GM18519 (cell line): Measurements from ENCODE around the gene PTDSS2.

Experiments used
- ATAC-seq: cut with Tn5 transposase; IDR thresholded peaks from one replicate; pipeline ENCODE4 v1.9.1; 2021; ENCODE audit warnings: mild to moderate bottlenecking, moderate library complexity; ENCODE audit not compliant: unreplicated experiment, low FRiP score

PTDSS2 gene

DNA sequence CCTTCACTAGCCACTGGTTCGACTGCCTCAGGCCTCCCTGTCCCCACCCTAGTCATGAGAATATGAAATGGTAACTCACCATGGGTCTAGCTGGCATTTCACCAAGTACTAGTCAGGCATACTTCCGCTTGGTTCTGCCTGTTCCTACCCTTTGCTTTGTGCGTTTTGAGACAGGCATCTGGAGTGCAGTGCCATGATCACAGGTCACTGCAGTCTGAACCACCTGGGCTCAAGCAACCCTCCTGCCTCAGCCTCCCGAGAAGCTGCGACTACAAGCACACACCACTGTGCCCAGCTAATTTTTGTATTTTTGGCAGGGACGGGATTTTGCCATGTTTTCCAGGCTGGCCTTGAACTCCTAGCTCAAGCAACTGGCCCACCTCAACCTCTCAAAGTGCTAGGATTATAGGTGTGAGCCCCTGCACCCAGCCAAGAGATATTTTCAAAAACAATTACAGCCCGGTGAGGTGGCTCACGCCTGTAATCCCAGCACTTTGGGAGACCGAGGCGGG, 71.2 kb downstream of the PTDSS2 start:
- ATAC-seq, result no peak

DNA sequence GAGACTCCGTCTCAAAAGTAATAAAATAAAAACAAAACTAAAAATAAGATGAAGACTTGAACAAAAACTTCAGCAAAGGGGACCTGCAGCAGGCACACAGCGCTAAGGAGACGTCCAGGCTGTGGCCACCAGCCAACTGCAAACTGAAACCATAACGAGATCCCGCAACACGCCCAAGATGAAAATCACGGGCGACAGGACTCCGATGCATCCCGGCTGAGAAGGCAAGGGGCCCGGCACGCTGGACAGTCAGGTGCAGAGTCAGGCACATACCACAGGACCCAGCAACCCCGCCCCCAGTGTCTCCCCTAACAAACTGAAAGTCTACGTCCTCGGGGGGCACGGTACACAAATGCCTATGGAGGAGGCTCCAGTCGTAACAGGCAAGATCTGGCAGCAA, 76.1 kb downstream of the PTDSS2 start:
- no peak for ATAC-seq

DNA sequence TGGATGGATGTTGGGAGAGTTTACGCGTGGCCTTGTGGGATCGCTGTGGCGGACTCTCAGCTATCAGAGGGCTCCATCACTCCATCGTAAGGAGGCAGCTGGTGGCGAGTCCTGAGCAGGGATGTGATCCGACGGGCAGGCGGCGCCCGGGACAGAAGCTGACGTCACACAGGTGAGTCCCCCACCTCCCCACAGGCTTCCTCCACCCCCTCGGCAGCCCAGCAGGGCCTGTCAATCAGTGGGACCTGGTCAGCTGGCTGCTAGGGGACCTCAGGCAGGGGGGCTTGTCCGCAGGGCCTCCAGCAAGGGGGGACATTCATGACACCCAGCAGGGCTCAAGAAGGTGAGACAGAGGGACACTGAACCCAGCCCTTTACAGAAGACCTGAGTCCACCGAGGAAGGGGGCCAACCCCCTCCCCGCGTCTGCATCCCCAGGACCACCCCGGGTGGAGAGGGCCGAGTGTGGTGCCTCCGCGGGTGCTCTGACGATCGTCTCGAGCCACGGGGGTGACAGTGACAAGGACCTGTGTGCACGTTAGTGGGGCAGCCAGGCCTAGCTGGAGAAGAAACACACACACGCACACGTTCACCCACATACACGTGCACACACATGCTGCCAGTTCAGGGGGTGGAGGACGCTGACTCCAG, 78.2 kb downstream of the PTDSS2 start:
- ATAC-seq, result no peak

DNA sequence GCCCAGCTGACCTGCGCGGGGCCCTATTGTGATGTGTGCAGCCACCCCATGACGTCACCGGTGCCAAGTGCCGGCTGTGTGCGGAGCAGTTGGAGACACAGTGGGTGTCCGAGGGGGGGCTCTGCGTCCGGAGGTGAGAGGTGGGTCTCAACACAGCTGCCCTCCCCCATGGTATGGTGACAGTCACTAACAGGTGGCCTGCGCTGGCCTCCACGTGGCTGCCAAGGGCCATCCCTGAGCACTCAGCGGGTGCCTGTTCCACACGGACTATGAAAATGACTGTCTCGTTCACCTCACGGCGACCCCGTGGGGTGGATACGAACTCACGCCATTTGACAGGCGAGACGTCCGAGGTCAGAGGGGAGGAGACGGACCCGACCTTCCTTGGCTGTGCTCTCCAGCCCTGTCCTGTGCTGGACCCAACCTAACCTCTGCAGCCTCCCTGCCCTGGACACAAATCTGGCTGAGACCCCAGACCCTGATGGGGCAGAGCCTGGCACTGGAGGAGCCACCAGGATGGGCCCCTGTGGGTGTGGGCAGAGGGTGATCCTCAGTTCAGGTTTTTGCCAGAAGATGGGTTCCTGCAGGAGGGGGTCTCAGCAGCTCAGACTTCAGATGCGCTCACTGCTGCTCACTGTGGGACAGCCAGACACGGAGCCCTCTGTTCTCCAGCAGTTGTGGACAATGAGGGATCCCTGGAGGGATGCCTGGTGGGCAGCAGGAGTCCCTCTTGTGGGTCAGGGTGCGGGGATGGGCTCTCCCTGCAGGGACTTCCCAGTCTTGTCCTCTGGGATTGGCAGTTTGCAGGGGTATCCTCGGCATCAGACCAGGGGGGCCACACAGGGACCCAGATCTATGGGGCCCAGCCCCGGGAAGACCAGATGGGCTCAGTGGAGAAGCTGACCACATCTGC, 79.0 kb downstream of the PTDSS2 start:
- ATAC-seq, result no peak

DNA sequence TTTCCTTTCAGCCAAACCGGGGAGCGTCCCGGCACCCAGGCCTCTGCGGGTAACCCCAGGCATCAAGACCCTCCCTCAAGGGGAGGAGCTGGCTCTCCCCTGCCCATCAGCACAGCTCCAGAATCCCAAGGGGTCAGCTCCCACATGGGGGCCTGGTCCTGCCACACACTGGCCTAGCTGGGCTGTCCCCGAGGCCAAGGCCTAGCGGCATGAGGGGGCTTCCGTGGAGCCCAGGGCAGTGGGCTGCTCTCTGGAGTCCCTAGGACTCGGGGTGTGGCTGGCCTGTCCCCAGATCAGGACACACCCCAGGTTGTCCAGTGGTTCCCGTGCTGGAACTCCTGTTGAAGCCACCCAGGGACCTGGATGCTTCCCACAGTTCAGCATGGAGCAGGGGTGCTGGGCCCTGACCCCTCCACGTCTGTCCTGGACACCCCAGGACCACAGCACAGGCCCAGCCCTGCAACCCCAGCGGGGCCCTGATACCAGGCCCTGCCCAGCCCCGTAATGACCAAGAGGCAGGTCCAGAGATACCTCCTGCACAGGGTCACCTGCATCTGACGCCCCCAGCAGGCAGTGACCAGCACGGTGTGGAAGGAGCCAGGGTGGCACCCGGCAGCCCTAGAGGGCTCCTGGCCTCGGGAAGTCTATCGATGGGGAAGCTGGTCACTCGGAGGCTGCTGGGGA, 79.8 kb downstream of the PTDSS2 start:
- no peak for ATAC-seq

DNA sequence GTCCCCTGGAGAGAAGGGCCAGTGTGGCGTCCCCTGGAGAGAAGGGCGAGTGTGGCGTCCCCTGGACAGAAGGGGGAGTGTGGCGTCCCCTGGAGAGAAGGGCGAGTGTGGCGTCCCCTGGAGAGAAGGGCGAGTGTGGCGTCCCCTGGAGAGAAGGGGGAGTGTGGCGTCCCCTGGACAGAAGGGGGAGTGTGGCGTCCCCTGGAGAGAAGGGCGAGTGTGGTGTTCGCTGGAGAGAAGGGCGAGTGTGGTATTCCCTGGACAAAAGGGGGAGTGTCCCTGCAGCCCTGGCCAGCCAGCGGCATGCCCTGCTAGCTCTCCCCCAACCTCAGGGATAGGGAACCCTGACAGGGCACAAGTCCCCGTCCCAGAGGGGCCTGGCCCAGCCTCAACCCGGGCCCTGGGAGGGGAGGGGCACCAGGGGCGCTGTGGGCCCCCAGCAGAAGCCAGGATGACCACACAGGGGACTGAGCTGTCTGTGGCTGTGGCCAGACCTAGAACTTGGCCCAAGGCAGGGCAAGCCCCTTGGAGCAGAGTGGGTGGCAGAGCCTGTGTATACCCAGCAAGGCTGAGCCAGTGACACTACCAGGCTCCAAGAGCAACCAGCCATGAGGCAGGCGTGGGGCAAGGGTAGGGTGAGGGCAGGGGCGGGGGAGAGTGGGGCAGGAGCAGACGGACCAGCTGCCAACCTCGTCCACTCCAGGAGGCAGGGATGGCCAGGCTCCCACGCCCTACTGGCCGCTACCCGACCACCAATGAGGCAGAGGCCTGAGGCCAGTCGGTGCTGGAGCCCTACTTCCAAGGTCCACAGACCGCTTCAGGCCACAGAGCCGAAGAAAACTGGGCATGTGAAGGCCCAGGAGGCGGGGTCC, 81.1 kb downstream of the PTDSS2 start:
- ATAC-seq, result no peak

DNA sequence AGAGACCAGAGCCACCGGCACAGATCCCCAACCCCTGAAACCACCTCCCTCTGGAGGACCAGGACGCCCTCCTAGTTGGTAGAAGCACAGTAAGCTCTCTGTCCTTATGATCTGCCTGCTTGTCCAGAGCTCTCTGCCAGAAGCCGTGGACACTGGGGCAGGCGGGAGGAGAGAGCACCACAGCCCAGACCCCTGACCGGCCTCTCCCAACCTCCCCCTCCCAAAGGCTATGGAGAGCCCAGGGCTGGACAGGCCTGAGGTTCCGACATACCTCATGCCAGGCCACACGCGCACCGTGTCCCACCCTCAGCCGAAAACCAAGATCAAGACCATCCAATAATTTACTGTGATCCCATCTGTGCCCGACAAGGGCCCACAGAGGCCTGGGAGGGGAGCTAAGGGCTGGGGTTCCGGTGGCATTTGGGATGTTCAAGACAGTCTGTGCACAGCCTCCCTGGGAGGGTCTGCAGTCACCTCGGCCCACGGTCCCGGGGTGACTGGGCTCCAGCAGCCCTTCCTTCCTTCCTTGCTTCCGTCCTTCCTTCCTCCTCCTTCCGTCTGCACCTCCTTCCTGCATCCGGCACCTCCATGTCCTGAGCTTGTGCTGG, 81.9 kb downstream of the PTDSS2 start:
- ATAC-seq, result no peak

DNA sequence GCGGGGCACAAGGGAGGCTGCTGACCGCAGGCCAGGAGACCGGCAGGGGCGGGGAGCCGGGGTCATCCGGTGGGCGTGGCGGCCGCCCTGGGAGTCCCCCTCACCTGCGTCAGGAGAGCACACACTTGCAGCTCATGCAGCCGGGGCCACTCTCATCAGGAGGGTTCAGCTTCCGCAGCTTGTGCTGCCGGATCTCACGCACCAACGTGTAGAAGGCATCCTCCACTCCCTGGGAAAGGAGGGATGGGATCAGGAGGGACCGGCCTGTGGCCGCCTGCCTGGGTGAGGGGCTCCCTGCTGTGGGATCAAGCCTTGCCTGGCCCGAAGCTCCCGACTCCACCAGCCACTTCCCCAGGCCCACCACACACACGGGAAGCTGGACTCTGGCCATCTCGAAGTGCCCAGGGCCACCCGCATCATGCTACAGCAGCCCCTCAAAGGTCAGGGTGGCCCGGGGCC, 82.5 kb downstream of the PTDSS2 start:
- ATAC-seq, result no peak

DNA sequence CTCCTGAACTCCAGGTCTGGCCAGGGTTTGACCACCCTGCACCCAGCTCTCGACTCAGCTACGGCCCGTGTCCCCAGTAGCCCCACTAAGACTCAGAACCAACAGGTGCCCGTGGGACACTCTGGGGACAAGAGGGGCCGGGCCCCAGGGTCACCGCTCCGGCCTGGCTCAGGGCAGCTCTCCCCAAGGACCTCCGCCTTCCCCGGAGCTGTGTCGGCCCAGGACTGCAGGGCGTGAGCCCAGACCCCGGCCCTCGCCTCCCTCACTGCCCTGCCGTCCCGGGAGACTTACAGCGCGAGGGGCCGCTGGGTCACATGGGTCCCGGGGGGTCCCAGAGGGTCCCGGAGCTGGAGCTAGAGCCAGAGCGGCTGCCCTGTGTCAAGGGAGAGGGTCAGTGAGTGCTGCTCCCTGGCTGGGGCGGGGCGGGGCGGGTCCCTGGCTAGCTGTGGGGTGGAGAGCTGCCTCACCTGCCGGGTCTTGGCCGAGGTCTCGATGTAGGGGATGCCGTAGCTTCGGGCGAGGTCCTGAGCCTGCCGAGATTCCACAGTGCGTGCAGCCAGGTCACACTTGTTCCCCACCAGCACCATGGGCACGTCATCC, 83.0 kb downstream of the PTDSS2 start:
- ATAC-seq, result no peak

DNA sequence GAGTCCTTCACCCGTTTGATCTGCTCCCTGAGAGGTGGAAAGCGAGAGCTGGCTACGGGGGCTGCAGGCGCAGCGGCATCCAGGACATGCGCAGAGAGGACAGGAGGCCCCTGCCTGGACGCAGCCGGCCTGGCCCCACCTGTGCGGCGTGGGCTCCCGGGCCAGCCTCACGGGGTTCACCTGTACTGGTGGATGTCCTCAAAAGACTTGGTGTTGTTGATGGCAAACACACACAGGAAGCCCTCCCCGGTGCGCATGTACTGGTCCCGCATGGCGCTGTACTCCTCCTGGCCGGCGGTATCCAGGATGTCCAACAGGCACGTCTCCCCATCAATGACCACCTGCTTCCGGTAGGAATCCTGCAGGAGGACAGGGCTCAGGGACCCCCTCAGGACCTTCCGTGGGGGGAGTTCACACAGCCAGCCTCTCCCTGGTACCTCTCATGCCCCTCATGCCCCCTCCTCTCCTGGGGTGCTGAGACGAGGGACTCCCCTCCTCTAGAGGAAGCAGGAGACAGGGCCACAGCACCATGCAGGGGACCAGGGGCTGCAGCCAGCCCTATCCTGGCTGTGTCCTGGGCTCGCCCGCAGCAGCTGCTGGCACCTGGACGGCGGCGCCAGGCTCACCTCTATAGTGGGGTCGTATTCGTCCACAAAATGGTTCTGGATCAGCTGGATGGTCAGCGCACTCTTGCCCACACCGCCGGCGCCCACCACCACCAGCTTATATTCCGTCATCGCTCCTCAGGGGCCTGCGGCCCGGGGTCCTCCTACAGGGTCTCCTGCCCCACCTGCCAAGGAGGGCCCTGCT, 83.7 kb downstream of the PTDSS2 start:
- no peak for ATAC-seq

DNA sequence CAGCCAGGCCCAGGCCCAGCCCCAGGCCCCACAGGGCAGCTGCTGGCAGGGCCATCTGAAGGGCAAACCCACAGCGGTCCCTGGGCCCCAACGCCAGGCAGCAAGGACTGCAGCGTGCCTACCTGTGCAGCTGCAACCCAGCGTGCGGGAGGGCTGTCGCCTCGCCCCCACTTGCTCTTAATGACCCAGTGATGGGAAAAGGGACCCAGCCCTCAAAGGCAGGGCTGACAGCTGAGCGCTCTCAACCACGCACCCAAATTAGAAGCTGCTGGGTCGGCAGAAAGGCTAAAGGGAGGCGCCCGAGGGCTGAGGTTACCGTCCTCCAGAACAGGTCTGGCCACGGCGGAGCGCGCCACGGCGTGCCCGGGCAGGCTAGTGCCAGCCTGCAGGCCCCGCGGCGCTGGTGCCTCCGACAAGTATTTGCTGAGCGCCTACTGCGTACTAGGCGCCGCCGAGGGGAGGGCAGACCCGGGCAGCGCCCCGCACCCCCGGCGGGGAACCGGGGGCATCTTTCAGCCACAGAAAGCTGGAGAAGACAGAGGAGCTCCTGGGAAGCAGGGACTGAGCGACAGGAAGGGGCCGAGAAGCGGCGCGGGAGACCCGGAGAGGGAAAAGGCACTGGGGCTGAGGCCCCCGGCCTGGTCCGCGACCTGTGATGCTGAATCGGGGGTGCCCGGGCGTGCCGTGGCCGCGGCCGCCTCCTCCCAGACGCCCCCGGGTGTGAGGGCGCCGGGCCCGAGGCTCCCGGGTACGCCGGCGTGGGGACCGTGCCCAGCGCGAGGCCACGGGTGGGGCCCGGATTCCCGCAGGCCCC, 84.5 kb downstream of the PTDSS2 start:
- ATAC-seq, result no peak

DNA sequence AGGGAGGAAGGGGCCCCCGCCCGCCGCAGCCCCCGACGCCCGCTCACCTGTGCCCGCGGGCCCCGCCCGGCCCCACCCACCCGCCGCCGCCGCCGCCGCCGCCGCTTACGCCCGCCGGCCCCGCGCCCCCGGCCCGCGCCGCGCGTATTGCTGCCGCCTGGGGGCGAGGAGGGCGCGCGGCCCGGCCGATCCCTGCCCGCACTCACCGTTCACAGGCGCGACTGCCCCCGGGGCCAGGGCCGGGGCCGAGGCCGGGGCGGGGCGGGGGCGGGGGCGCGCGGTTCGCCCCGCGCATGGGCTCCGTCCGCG, 85.1 kb downstream of the PTDSS2 start:
- ATAC-seq, result peak; percentile 5

DNA sequence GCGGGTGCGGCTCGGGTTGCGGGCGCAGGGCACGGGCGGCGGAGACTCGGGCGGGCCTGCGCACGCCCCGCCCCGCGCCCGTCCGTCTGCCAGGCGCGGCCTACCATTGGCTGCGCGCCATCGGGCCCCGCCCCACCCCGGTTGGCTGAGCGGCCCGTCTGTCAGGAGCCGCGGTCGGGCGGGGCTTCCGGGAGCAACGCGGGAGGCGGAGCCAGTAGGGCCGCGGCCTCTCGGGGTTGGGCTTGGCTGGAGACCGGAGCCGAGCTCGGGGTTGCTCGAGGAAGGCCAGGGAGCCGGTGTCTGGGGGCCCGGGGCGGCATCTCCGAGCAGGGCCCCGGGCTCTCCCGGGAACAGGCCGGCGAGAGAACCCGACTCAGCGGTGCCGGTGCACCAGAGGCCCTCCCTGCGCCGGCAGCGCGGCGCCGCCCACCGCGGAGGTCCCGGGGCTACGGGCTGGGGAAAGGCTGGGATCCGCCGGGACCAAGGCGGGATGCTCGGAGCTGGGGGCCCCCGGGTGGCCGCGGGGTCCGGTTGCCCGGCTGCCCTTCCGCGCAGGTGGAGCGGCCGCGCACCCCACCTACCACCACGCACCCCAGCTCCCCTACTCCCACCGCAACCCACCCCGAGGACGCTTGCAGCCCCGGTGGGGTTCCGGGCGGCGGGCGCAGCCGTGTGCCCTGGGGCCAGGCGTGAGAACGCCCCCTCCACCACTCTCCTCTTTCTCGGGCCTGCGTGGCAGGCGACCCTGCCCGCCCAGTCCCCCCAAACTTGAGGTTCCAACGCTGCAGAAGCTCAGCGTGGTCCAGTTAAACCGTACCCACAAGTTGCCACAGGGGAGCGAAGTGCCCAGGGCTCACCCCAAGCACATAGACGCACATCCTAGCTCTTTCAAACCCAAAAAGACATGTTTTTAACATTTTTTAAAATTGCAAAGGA, 85.7 kb downstream of the PTDSS2 start, which contains the start of gene HRAS:
TSS of gene HRAS (minus strand) at position 58 of the 936 bp plus-strand sequence.
- peak; percentile 53 for ATAC-seq

DNA sequence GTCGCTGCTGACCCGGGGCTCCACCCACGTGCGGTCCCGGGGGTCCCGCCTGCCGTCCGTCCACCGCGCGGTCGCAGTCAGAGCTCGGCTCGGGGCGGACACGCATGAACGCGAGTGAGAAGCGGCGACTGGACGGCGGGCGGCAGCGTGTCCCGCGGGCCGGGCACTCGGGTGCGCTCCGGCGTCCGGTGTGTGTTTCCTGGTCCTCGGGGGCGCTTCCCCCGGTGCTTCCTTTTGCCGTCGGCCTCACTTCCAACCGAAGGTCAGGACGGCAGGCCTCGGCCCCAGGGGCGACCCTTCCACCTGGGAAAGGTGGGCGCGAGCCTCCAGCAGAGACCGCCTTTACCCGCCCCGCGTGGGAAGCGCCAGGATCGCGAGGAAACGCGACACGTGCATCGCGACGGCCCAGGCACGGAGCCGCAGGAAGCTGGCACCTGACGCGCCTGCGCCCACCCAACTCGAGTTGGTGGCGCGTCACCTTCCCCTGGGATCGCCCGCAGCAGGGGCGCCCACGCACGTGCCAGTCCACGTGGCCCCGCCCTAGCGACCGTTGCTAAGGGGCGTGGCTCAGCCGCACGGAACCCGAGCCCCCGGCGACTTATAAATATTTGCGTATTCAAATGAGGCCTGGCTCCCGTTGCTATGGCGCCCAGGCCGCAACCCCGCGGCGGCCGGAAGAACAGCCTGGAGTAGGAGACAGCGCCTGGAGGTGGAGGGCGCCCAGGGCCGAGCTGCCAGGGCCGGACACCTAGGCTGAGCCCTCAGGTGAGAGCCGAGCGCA, 87.0 kb downstream of the PTDSS2 start, which contains the start of gene LRRC56:
TSS of gene LRRC56 (plus strand) at position 687 of the 781 bp plus-strand sequence. CDS start 3,158 bp downstream, outside the sequence.
- peak; percentile 35 for ATAC-seq

DNA sequence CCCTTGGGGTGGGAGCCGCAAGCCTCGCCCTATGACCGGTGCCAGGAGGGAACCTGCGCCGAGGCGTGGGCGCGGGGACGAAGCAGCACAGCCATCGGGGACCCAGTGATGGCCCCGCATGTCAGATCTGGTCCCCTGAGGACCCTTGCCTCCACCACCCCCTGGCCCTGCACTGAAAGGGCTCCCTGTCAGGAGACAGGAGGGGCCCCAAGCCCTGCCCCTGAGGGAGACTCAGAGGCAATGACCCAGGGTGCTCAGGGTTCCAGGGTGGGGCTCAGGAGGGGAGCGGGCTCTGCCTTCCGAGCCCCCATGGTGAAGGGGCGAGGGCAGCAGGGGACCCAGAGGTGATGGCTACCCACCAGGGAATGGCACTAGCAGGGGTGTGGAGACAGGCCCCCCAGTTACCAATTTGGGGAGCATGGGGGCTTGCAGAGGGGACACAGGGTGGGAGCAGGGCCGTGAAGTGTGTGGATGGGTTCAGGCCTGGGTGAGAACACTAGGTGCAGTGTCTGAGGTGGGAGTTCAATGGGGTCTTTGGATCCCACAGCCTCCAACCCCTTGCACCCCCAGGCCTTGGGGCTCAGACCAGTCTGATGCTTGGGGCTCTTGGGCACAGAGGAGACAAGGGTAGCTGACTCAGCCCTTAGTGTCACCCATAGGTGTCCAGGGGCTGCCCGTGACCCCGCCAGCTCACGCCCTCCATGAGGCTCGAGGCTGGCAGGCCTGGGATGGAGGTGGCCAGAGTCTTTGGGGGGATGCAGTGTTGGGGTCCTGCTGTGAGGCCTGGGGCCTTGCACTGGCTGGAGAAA, 87.7 kb downstream of the PTDSS2 start:
- ATAC-seq, result no peak
